ENCODE results near the gene CXCL17.

The CXCL17 gene

DNA sequence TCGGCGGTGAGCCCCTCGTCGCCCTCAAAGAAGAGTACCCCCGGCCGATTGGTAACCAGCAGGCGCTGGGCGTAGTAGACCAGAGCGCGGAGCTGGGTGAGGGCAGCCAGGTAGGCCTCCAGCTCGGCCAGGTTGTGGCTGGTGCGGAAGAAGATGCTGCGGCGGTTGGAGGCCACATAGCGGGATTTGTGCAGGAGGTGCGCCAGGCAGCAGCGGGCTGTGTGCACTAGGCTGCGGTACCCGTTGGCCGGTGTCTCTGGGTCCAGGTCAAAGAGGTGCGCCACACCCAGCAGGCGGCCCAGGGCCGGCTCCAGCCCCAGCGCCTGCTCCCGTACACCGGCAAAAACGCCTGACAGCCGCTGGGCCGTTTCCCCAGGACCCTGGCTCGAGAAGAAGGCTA, 32.4 kb downstream of the CXCL17 start:
- no peak overlapping the region for H3K4me3 ChIP-seq (replicated peaks in 1 of 2; ENCODE audit: low read depth in 2 of 2, low read length in 2 of 2)
- no peak for DNase-seq (ENCODE audit: low read depth in 2 of 2)
- TF ChIP-seq CTCF (IDR thresholded peaks at IDR 0.05; ENCODE audit: low read depth, low read length), result no peak

- H3K4me3 ChIP-seq (replicated peaks in 1 of 2; ENCODE audit: low read depth in 2 of 2, low read length in 2 of 2), result no peak overlapping the region
- TF ChIP-seq CTCF (IDR thresholded peaks at IDR 0.05; ENCODE audit: low read depth, low read length), result no peak
- no peak for DNase-seq (ENCODE audit: low read depth in 2 of 2)
These were observed 33.3 kb downstream of the CXCL17 start for GRCh38 chr19:42409477-42409876.

DNA sequence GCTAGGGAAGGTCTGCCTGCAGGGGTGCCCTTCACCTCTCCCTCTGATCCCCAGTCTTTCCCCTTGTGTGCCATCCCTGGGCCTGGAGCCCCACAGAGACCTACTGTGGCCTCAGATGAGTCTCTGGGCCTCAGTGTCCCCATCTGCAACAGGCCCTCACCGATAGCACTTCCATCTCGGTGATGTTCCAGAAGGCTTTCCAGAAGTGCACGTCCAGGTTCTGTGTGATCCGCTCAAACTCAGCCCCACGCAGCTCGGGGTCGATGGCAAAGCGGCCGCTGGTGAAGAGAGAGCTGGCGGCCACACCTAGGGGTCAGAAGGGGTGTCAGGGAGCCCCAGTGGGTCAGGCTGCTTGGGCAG, 35.0 kb downstream of the CXCL17 start:
- H3K4me3 ChIP-seq (replicated peaks in 1 of 2; ENCODE audit: low read depth in 2 of 2, low read length in 2 of 2), result no peak overlapping the region
- DNase-seq (ENCODE audit: low read depth in 2 of 2), result no peak
- no peak for TF ChIP-seq CTCF (IDR thresholded peaks at IDR 0.05; ENCODE audit: low read depth, low read length)

DNA sequence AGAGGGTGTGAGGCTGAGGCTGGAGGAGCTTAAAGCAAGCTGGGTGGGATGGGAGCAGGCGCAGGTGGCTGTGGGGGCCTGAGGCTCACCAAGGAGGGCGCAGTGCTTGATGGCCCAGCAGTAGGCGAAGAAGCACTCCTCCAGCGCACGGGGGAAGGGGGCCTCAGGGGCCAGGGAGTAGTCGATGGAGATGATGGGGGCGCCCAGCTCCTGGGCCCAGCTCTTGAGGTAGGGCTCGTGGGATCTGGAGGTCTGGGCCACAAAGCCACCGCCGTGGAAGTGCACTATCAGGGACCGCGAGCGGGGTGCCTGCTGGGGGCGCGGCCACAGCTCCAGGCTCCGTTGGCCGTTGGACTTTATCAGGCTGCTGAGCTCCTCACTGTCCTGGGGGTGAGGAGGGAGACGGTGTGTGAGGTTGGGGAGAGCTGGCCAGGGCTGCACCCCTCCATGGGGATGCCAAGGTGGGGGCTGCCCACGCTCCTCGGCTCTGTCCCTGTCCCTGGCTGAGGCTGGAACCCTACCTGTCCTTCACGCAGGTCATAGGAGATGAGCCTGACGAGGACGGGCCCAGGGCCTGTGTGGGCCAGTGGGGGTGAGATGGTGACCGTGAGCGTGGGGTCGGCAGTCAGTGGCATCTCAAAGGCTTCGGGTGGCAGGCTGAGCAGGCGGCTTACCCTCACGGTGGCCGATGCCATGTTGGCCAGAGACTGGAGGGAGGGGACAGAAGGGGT, 35.5 kb downstream of the CXCL17 start:
- no peak overlapping the region for H3K4me3 ChIP-seq (replicated peaks in 1 of 2; ENCODE audit: low read depth in 2 of 2, low read length in 2 of 2)
- DNase-seq (ENCODE audit: low read depth in 2 of 2), result no peak
- no peak for TF ChIP-seq CTCF (IDR thresholded peaks at IDR 0.05; ENCODE audit: low read depth, low read length)

DNA sequence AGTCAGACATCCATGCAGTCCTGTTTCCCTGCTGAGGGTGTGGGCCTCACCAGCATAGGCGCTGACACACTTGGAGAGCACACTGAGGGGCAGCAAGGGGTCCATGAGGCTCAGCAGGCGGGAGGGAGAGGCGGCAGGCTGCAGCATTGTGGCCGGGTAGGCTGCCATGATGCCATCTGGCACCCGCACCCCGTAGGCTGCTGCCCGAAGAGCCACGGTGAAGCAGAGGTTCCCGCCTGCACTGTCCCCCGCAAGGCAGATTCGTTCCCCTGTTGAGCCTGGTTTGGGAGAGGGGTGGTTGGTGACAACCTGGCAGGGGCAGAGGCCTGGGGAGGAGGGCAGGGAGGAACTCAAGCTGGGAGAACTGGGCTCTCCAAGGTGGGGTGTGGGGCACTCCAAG, 36.6 kb downstream of the CXCL17 start:
- TF ChIP-seq CTCF (IDR thresholded peaks at IDR 0.05; ENCODE audit: low read depth, low read length), result no peak
- H3K4me3 ChIP-seq (replicated peaks in 1 of 2; ENCODE audit: low read depth in 2 of 2, low read length in 2 of 2), result no peak overlapping the region
- DNase-seq (ENCODE audit: low read depth in 2 of 2), result no peak

DNA sequence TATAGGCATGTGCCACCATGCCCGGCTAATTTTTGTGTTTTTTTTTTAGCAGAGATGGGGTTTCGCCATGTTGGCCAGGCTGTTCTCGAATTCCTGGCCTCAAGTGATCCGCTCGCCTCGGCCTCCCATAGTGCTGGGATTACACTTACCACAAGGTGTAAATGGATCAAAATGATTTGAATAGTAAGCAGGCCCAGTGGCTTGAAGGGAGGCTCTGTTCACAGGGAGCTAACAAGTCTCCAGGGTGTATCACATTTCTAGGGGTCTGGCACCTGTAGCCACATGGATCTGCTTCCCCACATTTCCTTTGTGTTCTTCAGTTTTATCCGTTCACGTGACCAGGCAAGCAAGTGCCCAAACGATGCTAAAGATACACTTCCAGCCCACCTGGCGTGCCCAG, 39.2 kb downstream of the CXCL17 start:
- DNase-seq (ENCODE audit: low read depth in 2 of 2), result no peak

More for the DNA sequence above, 39.2 kb downstream of the CXCL17 start:
- TF ChIP-seq CTCF (IDR thresholded peaks at IDR 0.05; ENCODE audit: low read depth, low read length), result no peak
- H3K4me3 ChIP-seq (replicated peaks in 1 of 2; ENCODE audit: low read depth in 2 of 2, low read length in 2 of 2), result no peak overlapping the region
